ENCODE results near the gene ASB3. TPM values are rescaled to one million over a fixed set of nuclear protein-coding genes. Genes with fewer than 3 reads are reported as not detected.
"Not testable (repeated sequence)": the region's sequence is repeated elsewhere in the genome, so short reads cannot be mapped to it uniquely, and the experiment has no call there.

The ASB3 gene
- total RNA-seq, 4 donors from 2014 or later: 24.2 to 32.2 (median 30.2) TPM

- no peaks in the 10 kb centered on the region for H3K27me3 ChIP-seq
- TF ChIP-seq POLR2A (IDR thresholded peaks at IDR 0.05) (peak in 1 of 2 donors; percentile 39), CTCF (IDR thresholded peaks at IDR 0.05) (peak in 5 of 6 experiments; percentile 29 to 43 (median 33))
- H3K4me1 ChIP-seq: peaks cover 0 to 4% of the 10 kb centered on the region in 2 donors
- DNase-seq: peak; percentile 85 to 88
- no peaks in the 10 kb centered on the region for H3K9me3 ChIP-seq
- WGBS, 2 donors: 0 to 1% methylated on average over 37 to 38 of the region's 46 CpGs
- H3K27ac ChIP-seq: peak within 1 kb of the TSS; percentile 57 to 83 (median 59)
- H3K4me3 ChIP-seq (replicated peaks in 1 of 3): peak within 1 kb of the TSS; percentile 47 to 68 (median 59)
- peaks cover 0 to 5% of the 10 kb centered on the region in 2 donors for H3K36me3 ChIP-seq
- intact Hi-C loops (cut with DNase I): no loop called here
Observed at GRCh38 chr2:53767405-53768241, 19.1 kb downstream of the ASB3 start, which contains the start of gene CHAC2. TSS of gene CHAC2 (plus strand) at chr2:53767804. CDS start at chr2:53767887, 83 bp downstream.

GRCh38 chr2:53765767-53766166 is 21.0 kb downstream of the ASB3 start:
- Histone ChIP-seq H3K9me3 (no peaks in the 10 kb centered on the region), H3K36me3 (peaks cover 0 to 5% of the 10 kb centered on the region in 2 donors), H3K4me1 (peaks cover 0 to 4% of the 10 kb centered on the region in 2 donors), H3K27ac (no peak overlapping the region), H3K4me3 (replicated peaks in 1 of 3) (no peak overlapping the region), H3K27me3 (no peaks in the 10 kb centered on the region)
- 67 to 78% methylated on average over 1 of the region's 1 CpG for WGBS, 2 donors
- no peak for TF ChIP-seq CTCF (IDR thresholded peaks at IDR 0.05)
- no peak for TF ChIP-seq POLR2A (IDR thresholded peaks at IDR 0.05)
- intact Hi-C loops (cut with DNase I): no loop called here
- no peak for DNase-seq

- H3K27me3 ChIP-seq; H3K36me3 ChIP-seq; H3K4me3 ChIP-seq (replicated peaks in 1 of 3); H3K27ac ChIP-seq; H3K4me1 ChIP-seq; intact Hi-C loops (cut with DNase I); DNase-seq; H3K9me3 ChIP-seq: not testable (repeated sequence)
- WGBS, 2 donors: 98% methylated on average over 14 of the region's 14 CpGs
Observed at GRCh38 chr2:53757206-53757605, 29.5 kb downstream of the ASB3 start.

GRCh38 chr2:53756644-53757043 is 30.1 kb downstream of the ASB3 start:
- intact Hi-C loops (cut with DNase I): no loop called here
- H3K4me1 ChIP-seq: no peaks in the 10 kb centered on the region
- no peak for DNase-seq

GRCh38 chr2:53755121-53755520 is 31.6 kb downstream of the ASB3 start:
- TF ChIP-seq CTCF (IDR thresholded peaks at IDR 0.05) (no peak), POLR2A (IDR thresholded peaks at IDR 0.05) (no peak)
- intact Hi-C loops (cut with DNase I): no loop called here
- Histone ChIP-seq H3K9me3 (no peaks in the 10 kb centered on the region), H3K36me3 (no peaks in the 10 kb centered on the region), H3K27me3 (no peaks in the 10 kb centered on the region), H3K4me1 (no peaks in the 10 kb centered on the region), H3K27ac (no peak overlapping the region), H3K4me3 (replicated peaks in 1 of 3) (no peak overlapping the region)
- peak in 1 of 2 donors; percentile 22 for DNase-seq
- 64 to 79% methylated on average over 2 of the region's 2 CpGs for WGBS, 2 donors

More at GRCh38 chr2:53756644-53757043, 30.1 kb downstream of the ASB3 start:
- Histone ChIP-seq H3K9me3 (no peaks in the 10 kb centered on the region), H3K4me3 (replicated peaks in 1 of 3) (no peak overlapping the region), H3K27me3 (no peaks in the 10 kb centered on the region), H3K27ac (no peak overlapping the region), H3K36me3 (no peaks in the 10 kb centered on the region)
- no peak for TF ChIP-seq CTCF (IDR thresholded peaks at IDR 0.05)
- TF ChIP-seq POLR2A (IDR thresholded peaks at IDR 0.05): no peak
- WGBS, 2 donors: 97 to 98% methylated on average over 15 of the region's 15 CpGs

Measured in thyroid gland (tissue), 4 donors.